GM18526 (cell line): ENCODE data around the gene OR4E2.

Experiments used
- POLR2A ChIP-seq: IDR thresholded peaks from 3 replicates; pipeline ENCODE4 v1.6.1; 2011; ENCODE audit not compliant: insufficient read length; ENCODE audit errors: extremely low read depth

OR4E2 gene

GRCh38 chr14:21653331-21653885 lies at the start of gene OR4E2:
Gene OR4E2, plus strand, starts transcription at chr14:21653835. Its CDS starts 11,248 bp downstream, at chr14:21665083.
- no peak for TF ChIP-seq POLR2A

GRCh38 chr14:21612324-21612723 lies 41.3 kb upstream of the OR4E2 start:
- TF ChIP-seq POLR2A: no peak

- TF ChIP-seq POLR2A: no peak
These were observed 39.4 kb upstream of the OR4E2 start for GRCh38 chr14:21614240-21614639.

- TF ChIP-seq POLR2A: no peak
These were observed 36.0 kb upstream of the OR4E2 start for GRCh38 chr14:21617614-21618013.

GRCh38 chr14:21626491-21627230 lies 27.0 kb upstream of the OR4E2 start:
- TF ChIP-seq POLR2A: no peak

- TF ChIP-seq POLR2A: no peak
These were observed 22.6 kb upstream of the OR4E2 start for GRCh38 chr14:21631084-21631483.

- TF ChIP-seq POLR2A: no peak
These were observed 18.8 kb upstream of the OR4E2 start, which contains the start of gene OR10G2 for GRCh38 chr14:21634840-21635239. Gene OR10G2, minus strand, starts transcription at chr14:21634940. Its CDS starts 98 bp downstream, at chr14:21634842.

- no peak for TF ChIP-seq POLR2A
These were observed 11.0 kb upstream of the OR4E2 start for GRCh38 chr14:21642683-21643082.

GRCh38 chr14:21643407-21643806 lies 10.2 kb upstream of the OR4E2 start:
- TF ChIP-seq POLR2A: no peak

- TF ChIP-seq POLR2A: no peak
These were observed 6.3 kb upstream of the OR4E2 start for GRCh38 chr14:21647380-21647779.

- TF ChIP-seq POLR2A: no peak
These were observed 1.3 kb upstream of the OR4E2 start for GRCh38 chr14:21652209-21652808.

GRCh38 chr14:21654215-21654614 lies 580 bp downstream of the OR4E2 start:
- TF ChIP-seq POLR2A: no peak

GRCh38 chr14:21656980-21657379 lies 3.3 kb downstream of the OR4E2 start:
- no peak for TF ChIP-seq POLR2A

GRCh38 chr14:21668377-21668776 lies 14.7 kb downstream of the OR4E2 start:
- TF ChIP-seq POLR2A: no peak

GRCh38 chr14:21669284-21669683 lies 15.6 kb downstream of the OR4E2 start:
- no peak for TF ChIP-seq POLR2A

- no peak for TF ChIP-seq POLR2A
These were observed 17.7 kb downstream of the OR4E2 start for GRCh38 chr14:21671371-21671770.

GRCh38 chr14:21672116-21672515 lies 18.5 kb downstream of the OR4E2 start:
- no peak for TF ChIP-seq POLR2A

GRCh38 chr14:21673718-21674117 lies 20.1 kb downstream of the OR4E2 start, which contains the start of gene OR4E1:
Gene OR4E1, minus strand, starts transcription at chr14:21673818. Its CDS starts 2,883 bp downstream, at chr14:21670935.
- TF ChIP-seq POLR2A: no peak
